ENCODE results near the gene REC114.
"Not testable (repeated sequence)": the region's sequence is repeated elsewhere in the genome, so short reads cannot be mapped to it uniquely, and the experiment has no call there.

REC114 gene, protein sequence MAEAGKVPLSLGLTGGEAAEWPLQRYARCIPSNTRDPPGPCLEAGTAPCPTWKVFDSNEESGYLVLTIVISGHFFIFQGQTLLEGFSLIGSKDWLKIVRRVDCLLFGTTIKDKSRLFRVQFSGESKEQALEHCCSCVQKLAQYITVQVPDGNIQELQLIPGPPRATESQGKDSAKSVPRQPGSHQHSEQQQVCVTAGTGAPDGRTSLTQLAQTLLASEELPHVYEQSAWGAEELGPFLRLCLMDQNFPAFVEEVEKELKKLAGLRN

DNA sequence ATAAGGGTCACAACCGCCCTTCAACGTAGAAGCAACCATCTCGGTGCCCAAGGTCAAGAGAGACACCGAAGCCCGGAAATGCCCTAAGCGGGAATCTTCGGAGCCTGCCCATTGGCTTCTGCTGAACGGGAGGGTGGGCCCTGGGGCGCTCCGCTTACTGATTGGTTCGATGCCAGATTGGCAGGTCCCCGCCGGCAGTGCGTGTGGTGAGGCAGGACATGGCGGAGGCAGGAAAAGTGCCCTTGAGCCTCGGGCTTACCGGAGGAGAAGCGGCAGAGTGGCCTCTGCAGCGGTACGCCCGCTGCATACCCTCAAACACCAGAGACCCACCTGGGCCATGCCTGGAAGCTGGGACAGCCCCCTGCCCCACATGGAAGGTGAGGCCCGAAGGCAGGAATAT, at the start of gene REC114:
Gene REC114, plus strand, starts transcription at position 197 of the 400 bp plus-strand sequence. Its CDS starts 22 bp downstream, at position 219.
- DNase-seq: no peak

DNA sequence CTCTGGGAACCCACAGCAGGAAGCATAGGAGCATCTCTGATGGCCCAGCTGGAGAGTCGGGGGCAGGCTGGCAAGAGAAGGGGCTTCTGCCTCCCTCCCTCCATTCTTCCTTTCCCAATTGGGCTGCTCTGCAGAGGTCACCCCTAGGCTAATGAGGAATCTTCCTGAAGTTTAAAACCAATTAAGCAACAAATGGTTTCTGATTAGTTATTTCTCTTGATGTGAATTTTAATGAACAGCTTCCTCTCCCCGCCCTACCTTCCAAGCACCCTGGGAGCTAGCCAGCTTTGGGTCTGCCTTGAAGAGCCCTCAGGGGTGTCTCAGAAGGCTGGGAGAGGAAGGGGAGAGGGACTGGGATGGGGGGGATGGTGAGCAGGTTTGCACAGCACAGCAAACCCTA, 49.6 kb upstream of the REC114 start:
- no peak for DNase-seq

DNA sequence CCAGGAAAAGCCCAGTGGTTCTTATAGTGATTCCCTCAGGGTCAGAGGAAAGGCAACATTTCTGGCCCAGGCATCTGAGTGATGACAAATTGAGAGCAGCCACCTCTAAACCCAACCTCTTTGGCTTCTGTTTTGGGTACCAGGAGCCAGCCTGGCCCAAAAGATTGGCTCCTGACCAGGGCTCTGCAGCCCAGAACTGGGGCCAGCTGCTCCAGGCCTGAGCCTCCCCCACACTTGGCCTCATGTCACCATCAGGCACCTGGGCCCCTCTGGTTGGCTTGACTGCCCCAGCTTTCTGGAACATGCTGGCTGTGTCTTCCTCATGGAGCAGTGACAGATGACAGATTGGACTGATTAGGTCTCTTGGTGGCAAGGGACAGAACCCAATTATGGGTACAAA, 48.2 kb upstream of the REC114 start:
- DNase-seq: no peak

DNA sequence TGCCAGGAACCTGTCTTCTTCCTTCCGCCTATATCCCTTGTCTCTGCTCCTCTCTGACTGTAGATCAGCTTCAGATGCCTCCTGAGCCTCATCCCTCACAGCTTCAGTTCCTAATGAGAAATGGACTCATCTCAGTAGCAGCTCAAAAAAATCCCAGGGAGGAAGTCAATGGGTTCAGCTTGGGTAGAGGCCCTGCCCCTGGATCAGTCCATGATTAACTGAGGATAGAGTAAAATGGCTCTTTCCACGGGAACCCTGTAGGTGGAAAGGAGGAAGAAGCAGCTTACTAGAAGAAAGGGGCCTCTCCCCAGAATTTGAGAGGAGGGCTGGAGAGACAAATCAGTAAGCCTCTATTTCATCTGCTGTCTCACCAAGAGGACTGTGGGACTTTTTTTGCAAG, 47.3 kb upstream of the REC114 start:
- DNase-seq: no peak

- DNase-seq: no peak
These were observed 45.5 kb upstream of the REC114 start for GRCh38 chr15:73397461-73397860.

DNA sequence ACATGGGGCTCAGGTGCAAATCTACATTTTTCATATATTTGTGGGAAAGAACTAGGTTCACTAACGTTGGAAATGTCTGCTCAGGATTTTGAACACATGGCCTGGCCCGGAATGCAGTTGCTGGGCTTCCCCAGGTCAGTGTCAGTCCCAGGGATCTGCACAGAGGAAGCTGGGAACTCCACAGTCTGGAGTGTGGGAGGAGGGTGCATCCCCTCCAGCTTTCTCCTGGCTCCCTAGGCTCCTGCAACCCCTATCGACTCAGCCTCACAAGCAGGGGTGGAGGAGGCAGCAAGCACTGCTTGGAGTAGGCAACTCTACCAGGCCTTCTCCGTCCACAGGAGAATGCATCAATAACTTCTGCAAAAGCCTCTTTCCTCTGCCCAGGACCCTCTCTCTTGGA, 44.1 kb upstream of the REC114 start:
- DNase-seq: no peak

DNA sequence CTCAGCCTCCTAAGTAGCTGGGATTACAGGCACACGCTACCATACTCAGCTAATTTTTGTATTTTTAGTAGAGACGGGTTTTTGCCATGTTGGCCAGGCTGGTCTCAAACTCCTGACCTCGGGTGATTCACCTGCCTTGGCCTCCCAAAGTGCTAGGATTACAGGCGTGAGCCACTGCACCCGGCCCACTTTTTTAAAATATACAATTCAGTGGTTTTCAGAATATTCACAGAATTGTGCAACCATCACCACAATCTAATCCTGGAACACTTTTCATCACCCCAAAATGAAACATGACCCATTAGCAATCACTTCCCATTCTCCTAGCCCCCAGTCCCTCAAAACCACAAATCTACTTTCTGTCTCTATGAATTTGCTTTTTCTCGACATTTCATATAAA, 42.7 kb upstream of the REC114 start:
- not testable (repeated sequence) for DNase-seq

DNA sequence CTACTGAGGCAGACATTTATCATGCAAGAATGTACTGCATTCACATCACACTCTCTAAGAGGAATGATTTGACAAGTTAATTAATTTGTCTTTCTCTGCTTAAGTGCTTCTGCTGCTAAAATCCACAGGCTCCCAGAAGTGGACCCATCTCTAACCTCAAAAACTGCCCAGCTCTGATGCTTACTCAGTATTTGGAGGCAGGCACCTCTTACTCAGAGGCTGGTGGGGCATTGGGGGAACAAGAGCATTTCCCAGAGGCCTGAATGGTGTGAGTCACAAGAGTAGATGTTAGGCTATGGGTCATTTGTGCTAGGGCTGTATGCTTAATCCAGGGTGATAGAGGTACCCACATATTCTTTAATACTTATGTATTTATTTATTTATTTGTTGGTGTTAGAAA, 39.8 kb upstream of the REC114 start:
- DNase-seq: no peak

DNA sequence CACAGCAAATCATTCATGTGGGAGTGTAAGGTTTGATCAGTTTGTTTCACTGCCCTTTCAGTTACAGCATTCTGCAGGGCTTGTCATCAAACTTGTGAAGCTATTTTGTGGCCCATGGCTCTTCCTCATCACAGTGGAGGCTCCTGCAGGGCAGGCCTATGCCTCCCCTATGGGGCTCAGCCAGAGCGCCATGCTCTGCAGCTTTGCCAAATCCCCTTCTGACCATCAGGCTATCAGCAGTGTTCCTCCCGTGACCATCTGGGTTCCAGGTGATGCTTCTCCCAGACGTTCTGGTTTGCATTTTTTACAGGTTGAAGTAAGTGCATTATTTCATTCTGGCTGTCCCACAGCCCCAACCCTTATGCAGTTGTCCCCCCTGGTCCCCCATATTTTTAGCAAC, 28.1 kb upstream of the REC114 start:
- DNase-seq: no peak

DNA sequence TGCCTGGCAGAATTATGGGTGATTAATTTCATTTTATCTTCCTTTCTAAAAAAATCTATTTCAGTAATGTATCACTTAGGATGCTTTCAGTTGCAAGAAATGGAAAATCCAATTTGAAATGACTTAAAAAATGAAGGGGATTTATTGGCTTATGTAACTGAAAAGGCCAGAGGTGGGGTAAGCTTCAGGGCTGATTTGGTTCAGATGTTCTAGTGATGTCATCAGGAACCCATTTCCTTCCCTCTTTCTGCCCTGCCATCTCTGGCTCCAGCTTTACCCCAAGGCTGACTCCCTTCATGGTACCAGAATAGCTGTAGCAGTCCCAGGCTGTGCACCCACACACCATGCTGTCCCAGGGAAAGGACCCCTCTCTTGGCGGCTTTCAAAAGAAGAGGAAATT, 18.5 kb upstream of the REC114 start:
- no peak for DNase-seq

- DNase-seq: no peak
These were observed 17.5 kb upstream of the REC114 start for GRCh38 chr15:73425510-73425909.

- no peak for DNase-seq
These were observed 16.5 kb upstream of the REC114 start for GRCh38 chr15:73426323-73426994.

GRCh38 chr15:73431329-73431728, 11.6 kb upstream of the REC114 start:
- not testable (repeated sequence) for DNase-seq

DNA sequence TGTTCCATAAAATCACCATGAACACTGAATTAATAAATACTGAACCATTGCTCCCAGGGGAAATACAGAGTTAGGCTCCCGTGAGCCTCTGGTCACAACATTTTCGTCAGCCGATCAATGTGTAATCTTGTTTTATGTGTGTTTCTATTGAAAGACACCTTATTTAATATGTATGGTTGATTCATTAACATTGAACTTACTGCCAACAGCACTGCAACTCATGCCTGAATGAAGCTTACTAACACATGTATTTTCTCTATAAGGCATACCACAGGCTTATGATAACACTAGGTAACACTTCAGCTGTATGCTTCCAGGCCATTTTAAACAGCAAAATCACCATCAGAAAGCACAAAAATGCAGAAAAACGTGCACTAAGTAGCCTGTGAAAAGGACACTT, 9.1 kb upstream of the REC114 start:
- DNase-seq: no peak

DNA sequence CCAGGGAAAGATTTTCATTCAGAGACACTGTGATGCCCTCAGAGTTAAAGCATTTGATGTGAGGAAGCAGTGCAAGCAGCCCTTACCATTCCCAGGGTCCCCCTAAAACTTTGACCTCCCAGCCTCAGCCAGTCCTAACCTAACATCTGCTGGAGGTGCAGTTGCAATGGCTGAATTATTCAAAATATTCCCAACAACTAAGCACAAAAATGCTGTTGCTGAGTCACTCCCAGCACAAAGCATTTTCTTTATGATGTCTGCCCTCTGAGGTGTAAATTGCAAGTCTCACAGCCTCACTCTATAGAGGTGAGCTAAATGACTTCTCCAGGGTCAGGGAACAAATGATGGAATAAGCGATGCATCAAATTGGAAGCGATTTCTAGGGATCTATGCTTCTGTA, 6.4 kb upstream of the REC114 start:
- DNase-seq: no peak

DNA sequence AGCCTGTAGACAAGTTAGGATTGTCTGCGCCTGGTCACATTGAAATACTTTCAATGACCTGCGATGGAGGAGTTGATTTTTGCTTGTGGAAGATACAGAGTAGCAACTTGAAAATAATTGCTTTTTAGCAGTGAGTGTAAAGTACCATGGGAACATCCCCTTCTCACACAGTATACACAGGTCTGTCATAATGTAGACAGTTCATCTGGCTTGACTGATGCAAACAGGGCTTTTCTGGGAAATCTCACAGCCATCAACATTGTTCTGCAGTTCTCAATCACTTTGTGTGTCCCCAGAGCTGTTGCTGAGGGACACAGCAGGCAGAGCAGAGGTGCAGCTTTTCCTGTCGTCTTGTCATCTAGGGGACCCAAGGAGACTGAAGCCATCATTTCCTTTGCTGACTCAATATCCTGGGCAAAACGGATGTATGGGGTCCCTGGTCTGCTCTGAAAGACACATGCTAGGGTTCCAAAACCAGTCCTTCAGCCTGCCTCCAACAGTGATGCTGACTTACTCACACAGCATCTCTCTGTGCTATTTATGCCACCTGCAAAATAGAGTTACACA, 5.3 kb upstream of the REC114 start:
- DNase-seq: no peak

- no peak for DNase-seq
These were observed 4.3 kb upstream of the REC114 start for GRCh38 chr15:73438651-73439050.

GRCh38 chr15:73440571-73440970, 2.4 kb upstream of the REC114 start:
- no peak for DNase-seq

DNA sequence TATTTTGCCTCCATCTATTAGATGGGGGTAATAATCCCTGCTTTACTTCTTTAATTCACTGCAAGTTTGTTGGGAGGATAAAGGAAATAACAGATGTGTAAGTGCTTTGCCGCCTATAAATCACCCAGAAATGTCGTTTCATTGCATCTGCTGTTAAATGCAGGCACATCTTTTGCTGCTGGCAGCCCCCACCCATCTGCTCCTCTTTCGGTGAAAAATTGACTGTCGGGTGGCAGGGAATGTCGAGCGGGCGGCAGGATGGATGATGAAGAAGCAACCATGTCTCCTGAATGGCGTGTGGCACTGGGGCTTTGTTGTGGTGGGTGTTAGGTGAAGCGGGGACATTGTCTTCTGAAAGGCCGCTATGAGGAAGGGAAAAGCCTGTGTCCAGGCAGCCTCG, 543 bp upstream of the REC114 start:
- no peak for DNase-seq

DNA sequence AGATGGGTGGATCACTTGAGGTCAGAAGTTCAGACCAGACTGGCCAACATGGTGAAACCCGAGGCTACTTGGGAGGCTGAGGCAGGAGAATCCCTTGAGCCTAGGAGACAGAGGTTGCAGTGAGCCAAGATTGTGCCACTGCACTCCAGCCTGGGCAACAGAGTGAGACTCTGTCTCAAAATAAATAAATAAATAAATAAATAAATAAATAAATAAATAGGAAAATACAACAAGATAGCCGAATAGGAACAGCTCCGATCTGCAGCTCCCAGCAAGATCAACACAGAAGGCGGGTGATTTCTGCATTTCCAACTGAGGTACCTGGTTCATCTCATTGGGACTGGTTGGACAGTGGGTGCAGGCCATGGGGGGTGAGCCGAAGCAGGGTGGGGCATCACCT, 4.5 kb downstream of the REC114 start:
- DNase-seq: not testable (repeated sequence)

DNA sequence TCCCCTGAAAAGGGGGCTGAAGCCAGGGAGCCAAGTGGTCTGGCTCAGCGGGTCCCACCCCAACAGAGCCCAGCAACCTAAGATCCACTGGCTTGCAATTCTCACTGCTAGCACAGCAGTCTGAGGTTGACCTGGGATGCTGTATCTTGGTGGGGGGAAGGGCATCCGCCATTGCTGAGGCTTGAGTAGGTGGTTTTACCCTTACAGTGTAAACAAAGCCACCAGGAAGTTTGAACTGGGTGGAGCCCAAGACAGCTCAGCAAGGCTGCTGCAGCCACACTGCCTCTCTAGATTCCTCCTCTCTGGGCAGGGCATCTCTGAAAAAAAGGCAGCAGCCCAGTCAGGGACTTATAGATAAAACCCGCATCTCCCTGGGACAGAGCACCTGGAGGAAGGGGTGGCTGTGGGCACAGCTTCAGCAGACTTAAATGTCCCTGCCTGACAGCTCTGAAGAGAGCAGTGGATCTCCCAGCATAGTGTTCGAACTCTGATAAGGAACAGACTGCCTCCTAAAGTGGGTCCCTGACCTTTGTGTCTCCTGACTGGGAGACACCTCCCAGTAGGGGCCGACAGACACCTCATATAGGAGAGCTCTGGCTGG, 5.3 kb downstream of the REC114 start:
- not testable (repeated sequence) for DNase-seq

GRCh38 chr15:73449980-73450379, 7.0 kb downstream of the REC114 start:
- not testable (repeated sequence) for DNase-seq

DNA sequence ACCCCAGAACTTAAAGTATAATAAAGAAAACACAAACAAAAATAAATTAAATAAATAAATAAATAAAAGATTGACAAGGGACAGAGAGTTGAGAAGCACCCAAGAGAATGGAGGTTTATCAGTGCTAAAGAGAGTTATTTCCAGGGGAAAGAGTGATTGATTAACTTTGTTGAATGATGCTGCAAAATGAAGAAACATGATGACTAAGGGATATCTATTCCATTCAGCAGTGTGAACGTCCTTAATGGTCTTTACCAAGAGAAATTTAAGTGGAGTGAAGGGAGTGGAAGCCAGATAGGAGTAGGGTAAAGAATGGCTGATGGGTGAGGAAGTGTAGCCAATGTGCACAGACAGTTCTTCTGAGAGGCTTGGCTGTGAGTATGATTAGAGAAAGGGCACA, 11.1 kb downstream of the REC114 start:
- DNase-seq: no peak

GRCh38 chr15:73455876-73456275, 12.9 kb downstream of the REC114 start:
- no peak for DNase-seq

Measured in activated CD4-positive, alpha-beta T cell treated with anti-CD3 and anti-CD28 coated beads for 1 hour (primary cell).